Breast epithelium (tissue), 4 donors: ENCODE data around the gene APBB2. TPM values are rescaled to one million over a fixed set of nuclear protein-coding genes. Genes with fewer than 3 reads are reported as not detected.

Experiments
- DNase-seq, 2 donors: peaks; one replicate each; pipeline ENCODE4 v3.0.0-alpha.2; 2019; ENCODE audit warnings: low spot score in 2 of 2
- H3K27ac ChIP-seq, 2 donors: fragments of 200-600 bp; sonication (generic) in 1 of 2; one replicate each; pipeline ENCODE4 v1.5.1; 2016 to 2019; ENCODE audit warnings: mild to moderate bottlenecking in 1 of 2
- H3K27me3 ChIP-seq, 2 donors: fragments of 200-600 bp; sonication (generic) in 1 of 2; one replicate each; pipeline versions ENCODE4 v1.5.1 to v1.6.0; 2017 to 2019; ENCODE audit warnings: control low read depth in 1 of 2, mild to moderate bottlenecking in 1 of 2
- H3K36me3 ChIP-seq: fragments of 200-600 bp; one replicate; pipeline ENCODE4 v1.5.1; 2019
- H3K4me1 ChIP-seq, 2 donors: fragments of 200-600 bp; sonication (generic); one replicate each; pipeline ENCODE4 v1.5.1; 2016 to 2019; ENCODE audit warnings: control low read depth in 1 of 2
- H3K4me3 ChIP-seq, 3 donors: fragments of 200-600 bp; sonication (generic); 1 replicate in 2 of 3; 2 replicates in 1 of 3; pipeline ENCODE4 v1.5.1; 2016 to 2019; ENCODE audit warnings: mild to moderate bottlenecking in 3 of 3, moderate library complexity in 2 of 3
- H3K9me3 ChIP-seq, 2 donors: fragments of 200-600 bp; sonication (generic) in 1 of 2; one replicate each; pipeline ENCODE4 v1.5.1; 2016 to 2019; ENCODE audit warnings: control low read depth in 1 of 2
- POLR2A ChIP-seq: fragments of 450-650 bp; IDR thresholded peaks from one replicate; pipeline ENCODE4 v1.6.1; 2016; ENCODE audit warnings: antibody characterized with exemption, mild to moderate bottlenecking, moderate library complexity
- POLR2AphosphoS5 ChIP-seq, 3 donors: sonication (generic); formaldehyde crosslinking; IDR thresholded peaks; one replicate each; pipeline ENCODE4 v1.6.1; 2017; ENCODE audit warnings: antibody characterized with exemption in 3 of 3
- intact Hi-C: fragments of 100-400 bp; cut with DNase I; formaldehyde crosslinking; loops from one replicate; pipeline ENCODE4 v1.15.1; 2023; ENCODE audit warnings: low total_unique reads
- total RNA-seq, 3 donors: library from RNA; depleted of rRNA; stranded (reverse); fragments of >200 nt; gene quantifications; one replicate each; pipeline ENCODE4 v1.1.0, GENCODE V29; 2016
- TF ChIP-seq, protein P1 (sequence below), 3 donors: fragments of 450-650 bp; IDR thresholded peaks; one replicate each; pipeline ENCODE4 v1.5.1; 2016 to 2017; ENCODE audit warnings: antibody characterized with exemption in 3 of 3, mild to moderate bottlenecking in 3 of 3, moderate library complexity in 3 of 3

The APBB2 gene
- total RNA-seq, 3 donors from 2014 or later = 87.4 to 192 (median 153) TPM

DNA sequence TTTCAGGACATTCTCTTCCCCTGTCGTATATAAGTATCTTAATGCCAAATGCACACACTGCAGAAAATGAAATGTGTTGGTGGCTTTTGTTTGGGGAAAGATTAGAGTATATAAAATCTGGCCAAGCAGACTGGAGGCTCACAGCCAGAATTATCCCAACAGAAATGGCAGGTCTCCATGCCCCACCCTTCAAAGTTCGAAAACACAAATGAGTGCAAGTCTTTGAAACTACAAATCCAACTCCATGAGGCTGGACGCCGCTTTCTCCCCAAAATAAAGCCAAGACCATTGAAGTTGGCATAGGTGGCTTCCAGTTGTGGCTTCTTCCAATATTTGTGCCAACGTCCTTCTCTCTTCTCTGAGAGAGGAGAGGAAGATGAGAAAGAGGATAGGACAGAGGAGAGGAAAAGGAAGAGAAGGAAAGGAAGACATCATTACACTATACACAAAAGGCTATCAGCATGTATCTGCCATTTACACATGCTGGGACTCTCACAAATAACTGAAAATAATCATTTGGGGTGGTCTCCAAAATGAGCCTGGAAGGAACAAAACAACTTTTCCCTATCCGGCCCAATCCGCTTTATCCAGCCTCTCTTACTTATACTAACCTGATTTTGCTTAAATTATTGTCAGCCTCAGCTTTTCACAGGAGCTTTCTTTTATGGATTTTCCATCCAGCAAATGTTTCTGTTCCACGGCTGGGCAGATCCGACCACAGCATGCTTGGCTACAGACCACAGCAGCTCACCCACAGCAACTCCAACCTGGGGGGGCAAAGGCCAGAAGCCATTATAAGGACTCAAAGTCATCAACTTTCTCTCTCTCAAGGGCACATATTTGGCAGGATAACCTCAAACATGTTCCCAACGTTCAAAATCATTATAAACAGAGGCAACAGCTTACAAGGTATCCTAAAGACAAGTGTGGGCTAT lies 71.7 kb downstream of the APBB2 start:
- Histone ChIP-seq H3K4me3 (peak overlapping the region in 2 of 3 donors; percentile 11 to 32), H3K27ac (peak overlapping the region; percentile 91 to 94), H3K4me1 (peaks cover 14 to 26% of the 10 kb centered on the region in 2 donors), H3K36me3 (no peaks in the 10 kb centered on the region), H3K27me3 (no peaks in the 10 kb centered on the region), H3K9me3 (no peaks in the 10 kb centered on the region)
- intact Hi-C loops = no loop called here
- DNase-seq = peak in 1 of 2 donors; percentile 67
- TF ChIP-seq, protein P1, sequence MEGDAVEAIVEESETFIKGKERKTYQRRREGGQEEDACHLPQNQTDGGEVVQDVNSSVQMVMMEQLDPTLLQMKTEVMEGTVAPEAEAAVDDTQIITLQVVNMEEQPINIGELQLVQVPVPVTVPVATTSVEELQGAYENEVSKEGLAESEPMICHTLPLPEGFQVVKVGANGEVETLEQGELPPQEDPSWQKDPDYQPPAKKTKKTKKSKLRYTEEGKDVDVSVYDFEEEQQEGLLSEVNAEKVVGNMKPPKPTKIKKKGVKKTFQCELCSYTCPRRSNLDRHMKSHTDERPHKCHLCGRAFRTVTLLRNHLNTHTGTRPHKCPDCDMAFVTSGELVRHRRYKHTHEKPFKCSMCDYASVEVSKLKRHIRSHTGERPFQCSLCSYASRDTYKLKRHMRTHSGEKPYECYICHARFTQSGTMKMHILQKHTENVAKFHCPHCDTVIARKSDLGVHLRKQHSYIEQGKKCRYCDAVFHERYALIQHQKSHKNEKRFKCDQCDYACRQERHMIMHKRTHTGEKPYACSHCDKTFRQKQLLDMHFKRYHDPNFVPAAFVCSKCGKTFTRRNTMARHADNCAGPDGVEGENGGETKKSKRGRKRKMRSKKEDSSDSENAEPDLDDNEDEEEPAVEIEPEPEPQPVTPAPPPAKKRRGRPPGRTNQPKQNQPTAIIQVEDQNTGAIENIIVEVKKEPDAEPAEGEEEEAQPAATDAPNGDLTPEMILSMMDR (IDR thresholded peaks at IDR 0.05) = no peak
- TF ChIP-seq POLR2A (no peak), POLR2AphosphoS5 (IDR thresholded peaks at IDR 0.05) (peak in 1 of 3 donors; percentile 64)

DNA sequence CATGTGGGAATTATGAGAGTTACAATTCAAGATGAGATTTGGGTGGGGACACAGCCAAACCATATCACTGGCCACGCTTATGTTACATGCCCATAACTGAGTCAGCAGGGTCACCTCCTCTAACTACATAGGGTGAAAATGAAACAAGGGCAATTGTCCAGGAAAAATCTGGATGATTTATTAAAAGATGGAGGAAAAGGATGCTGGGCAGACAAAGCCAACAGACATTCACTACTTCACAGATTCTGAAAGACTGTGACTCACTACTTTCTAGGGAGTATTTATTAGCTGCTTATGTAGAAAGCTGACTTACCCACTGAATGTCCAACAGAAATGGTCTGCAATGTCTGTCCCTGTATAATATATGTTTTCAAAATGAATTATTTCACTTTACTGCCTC lies 72.4 kb downstream of the APBB2 start:
- intact Hi-C loops = no loop called here
- no peaks in the 10 kb centered on the region for H3K27me3 ChIP-seq
- H3K9me3 ChIP-seq = no peaks in the 10 kb centered on the region
- peak overlapping the region; percentile 91 to 94 for H3K27ac ChIP-seq
- H3K36me3 ChIP-seq = no peaks in the 10 kb centered on the region
- peaks cover 14 to 20% of the 10 kb centered on the region in 2 donors for H3K4me1 ChIP-seq
- TF ChIP-seq POLR2AphosphoS5 (IDR thresholded peaks at IDR 0.05) (no peak), POLR2A (no peak)
- TF ChIP-seq, protein P1 (IDR thresholded peaks at IDR 0.05) = no peak
- peak overlapping the region in 2 of 3 donors; percentile 11 to 32 for H3K4me3 ChIP-seq
- no peak for DNase-seq

DNA sequence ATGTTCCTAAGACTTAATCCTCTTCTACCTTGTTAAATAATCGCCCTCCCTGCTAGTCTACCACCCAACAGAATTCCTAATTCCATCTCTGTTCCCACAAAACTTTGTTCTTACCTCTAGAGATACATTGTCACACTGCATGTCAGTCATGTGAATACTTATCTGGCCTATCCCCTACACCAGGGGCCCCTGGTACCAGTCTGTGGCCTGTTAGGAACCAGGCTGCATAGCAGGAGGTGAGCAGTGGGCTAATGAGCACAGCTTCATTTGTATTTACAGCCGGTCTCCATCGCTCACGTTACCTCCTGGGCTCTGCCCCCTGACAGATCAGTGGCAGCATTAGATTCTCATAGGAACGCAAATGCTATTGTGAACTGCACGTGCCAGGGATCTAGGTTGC lies 73.9 kb downstream of the APBB2 start:
- intact Hi-C loops = no loop called here
- Histone ChIP-seq H3K27ac (peak overlapping the region; percentile 91 to 94), H3K27me3 (no peaks in the 10 kb centered on the region), H3K36me3 (no peaks in the 10 kb centered on the region), H3K9me3 (no peaks in the 10 kb centered on the region), H3K4me3 (no peak overlapping the region), H3K4me1 (peaks cover 12 to 14% of the 10 kb centered on the region in 2 donors)
- no peak for DNase-seq
- TF ChIP-seq, protein P1 (IDR thresholded peaks at IDR 0.05) = no peak
- TF ChIP-seq POLR2A = no peak
- no peak for TF ChIP-seq POLR2AphosphoS5 (IDR thresholded peaks at IDR 0.05)

DNA sequence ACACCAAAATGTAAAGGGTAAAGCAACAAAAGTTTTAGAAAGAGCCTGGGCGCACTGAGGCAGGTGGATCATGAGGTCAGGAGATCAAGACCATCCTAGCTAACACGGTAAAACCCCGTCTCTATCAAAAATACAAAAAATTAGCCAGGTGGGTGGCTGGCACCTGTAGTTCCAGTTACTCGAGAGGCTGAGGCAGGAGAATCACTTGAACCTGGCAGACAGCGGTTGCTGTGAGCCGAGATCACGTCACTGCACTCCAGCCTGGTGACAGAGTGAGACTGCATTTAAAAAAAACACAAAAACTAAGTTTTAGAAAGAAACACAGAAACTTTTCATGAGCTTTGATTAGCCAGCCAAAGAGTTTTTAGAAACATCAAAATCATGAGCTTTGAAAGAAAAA lies 76.5 kb downstream of the APBB2 start:
- DNase-seq = no peak
- no peaks in the 10 kb centered on the region for H3K36me3 ChIP-seq
- no peak overlapping the region for H3K4me3 ChIP-seq
- H3K9me3 ChIP-seq = no peaks in the 10 kb centered on the region
- intact Hi-C loops = no loop called here
- TF ChIP-seq, protein P1 (IDR thresholded peaks at IDR 0.05) = no peak
- TF ChIP-seq POLR2A (no peak), POLR2AphosphoS5 (IDR thresholded peaks at IDR 0.05) (no peak)
- no peak overlapping the region for H3K27ac ChIP-seq
- H3K4me1 ChIP-seq = peaks cover 8 to 12% of the 10 kb centered on the region in 2 donors
- no peaks in the 10 kb centered on the region for H3K27me3 ChIP-seq

DNA sequence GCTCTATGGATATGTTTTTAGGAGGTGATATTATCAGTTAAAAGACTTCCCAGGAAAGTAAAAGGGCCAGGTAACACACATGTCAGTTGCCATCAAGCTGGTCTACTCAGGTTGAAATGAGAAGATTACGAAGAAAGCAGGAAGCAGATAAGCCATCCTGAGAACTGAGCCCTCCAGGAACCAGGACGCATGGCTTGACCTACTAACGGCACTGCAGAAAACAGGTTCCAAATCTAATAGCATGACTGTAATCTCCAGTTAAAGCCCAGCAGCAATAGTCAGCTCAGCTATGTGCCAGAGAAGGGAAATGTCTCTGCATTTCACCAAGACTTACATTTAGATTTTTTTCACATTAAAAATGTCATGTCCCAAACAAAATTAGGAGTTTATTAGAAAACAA lies 77.9 kb downstream of the APBB2 start:
- Histone ChIP-seq H3K27me3 (no peaks in the 10 kb centered on the region), H3K36me3 (no peaks in the 10 kb centered on the region), H3K9me3 (no peaks in the 10 kb centered on the region), H3K4me1 (no peaks in the 10 kb centered on the region), H3K27ac (no peak overlapping the region), H3K4me3 (no peak overlapping the region)
- intact Hi-C loops = no loop called here
- no peak for DNase-seq
- TF ChIP-seq POLR2A (no peak), POLR2AphosphoS5 (IDR thresholded peaks at IDR 0.05) (no peak)
- TF ChIP-seq, protein P1 (IDR thresholded peaks at IDR 0.05) = no peak
